ENCODE measurements around the gene SLC26A1.

SLC26A1 gene

GRCh38 chr4:998096-998691, 5.0 kb upstream of the SLC26A1 start:
- DNase-seq: no peak

GRCh38 chr4:997375-998071, 4.3 kb upstream of the SLC26A1 start:
- DNase-seq: no peak

GRCh38 chr4:996997-997374, 3.8 kb upstream of the SLC26A1 start:
- no peak for DNase-seq

GRCh38 chr4:996030-996996, 3.1 kb upstream of the SLC26A1 start:
- DNase-seq: no peak

- no peak for DNase-seq
Measured at GRCh38 chr4:995311-996026, 2.3 kb upstream of the SLC26A1 start.

GRCh38 chr4:992297-993110, 700 bp downstream of the SLC26A1 start:
- no peak for DNase-seq

- DNase-seq: no peak
Measured at GRCh38 chr4:991451-992296, 1.5 kb downstream of the SLC26A1 start.

GRCh38 chr4:990746-991367, 2.3 kb downstream of the SLC26A1 start:
- no peak for DNase-seq

GRCh38 chr4:989722-990471, 3.3 kb downstream of the SLC26A1 start:
- no peak for DNase-seq

- DNase-seq: no peak
Measured at GRCh38 chr4:988726-989721, 4.2 kb downstream of the SLC26A1 start.

- DNase-seq: no peak
Measured at GRCh38 chr4:987624-988513, 5.3 kb downstream of the SLC26A1 start.

- DNase-seq: peak; percentile 74 to 78
Measured at GRCh38 chr4:986879-987623, 6.2 kb downstream of the SLC26A1 start, which contains the start of gene IDUA. Gene IDUA, plus strand, starts transcription at chr4:987044. Its CDS starts 41 bp downstream, at chr4:987085.

GRCh38 chr4:986428-986878, 6.8 kb downstream of the SLC26A1 start:
- DNase-seq: no peak

- peak; percentile 67 to 70 for DNase-seq
Measured at GRCh38 chr4:985123-985830, 7.9 kb downstream of the SLC26A1 start.

- no peak for DNase-seq
Measured at GRCh38 chr4:984336-985054, 8.7 kb downstream of the SLC26A1 start.
